NCI-H2081 (cell line): ENCODE results near the gene NOS3.

Source experiments
- DNase-seq, 2 experiments: peaks; one replicate each; lab custom pipeline; 2025; lab: John Stamatoyannopoulos, UW

The NOS3 gene

GRCh38 chr7:150979713-150980390 lies 11.0 kb upstream of the NOS3 start:
- no peak for DNase-seq

GRCh38 chr7:150980663-150981062 lies 10.2 kb upstream of the NOS3 start:
- DNase-seq, result no peak

GRCh38 chr7:150981644-150982043 lies 9.2 kb upstream of the NOS3 start:
- DNase-seq, result no peak

- DNase-seq, result no peak
Observed at GRCh38 chr7:150982351-150982750, 8.5 kb upstream of the NOS3 start.

GRCh38 chr7:150983893-150984368 lies 6.9 kb upstream of the NOS3 start:
- DNase-seq, result no peak

GRCh38 chr7:150986099-150986512 lies 4.7 kb upstream of the NOS3 start:
- DNase-seq, result peak; percentile 76 to 80

- no peak for DNase-seq
Observed at GRCh38 chr7:150986556-150986955, 4.3 kb upstream of the NOS3 start.

- DNase-seq, result peak; percentile 86 to 89
Observed at GRCh38 chr7:150988230-150989226, 2.3 kb upstream of the NOS3 start.

GRCh38 chr7:150989456-150989855 lies 1.4 kb upstream of the NOS3 start:
- DNase-seq, result no peak

- DNase-seq, result no peak
Observed at GRCh38 chr7:150992051-150992640, 1.3 kb downstream of the NOS3 start.

- peak in 1 of 2 experiments; percentile 29 for DNase-seq
Observed at GRCh38 chr7:150992833-150993302, 2.1 kb downstream of the NOS3 start.

GRCh38 chr7:150993511-150993910 lies 2.7 kb downstream of the NOS3 start:
- no peak for DNase-seq

- no peak for DNase-seq
Observed at GRCh38 chr7:150994141-150994837, 3.5 kb downstream of the NOS3 start.

- DNase-seq, result no peak
Observed at GRCh38 chr7:150994838-150995510, 4.2 kb downstream of the NOS3 start.

GRCh38 chr7:150996376-150997074 lies 5.7 kb downstream of the NOS3 start:
- DNase-seq, result no peak

- no peak for DNase-seq
Observed at GRCh38 chr7:150997075-150997511, 6.3 kb downstream of the NOS3 start.

- no peak for DNase-seq
Observed at GRCh38 chr7:150997817-150998216, 7.0 kb downstream of the NOS3 start.

GRCh38 chr7:150998341-150998740 lies 7.5 kb downstream of the NOS3 start:
- DNase-seq, result no peak

- no peak for DNase-seq
Observed at GRCh38 chr7:150999001-150999400, 8.2 kb downstream of the NOS3 start.

- no peak for DNase-seq
Observed at GRCh38 chr7:150999497-151000230, 8.8 kb downstream of the NOS3 start.
